ELR (cell line): ENCODE data around the gene GAK.

Experiments used
- DNase-seq: peaks from one replicate; pipeline ENCODE4 v3.0.0-alpha.2; 2015; ENCODE audit warnings: low read depth

Gene GAK

DNA sequence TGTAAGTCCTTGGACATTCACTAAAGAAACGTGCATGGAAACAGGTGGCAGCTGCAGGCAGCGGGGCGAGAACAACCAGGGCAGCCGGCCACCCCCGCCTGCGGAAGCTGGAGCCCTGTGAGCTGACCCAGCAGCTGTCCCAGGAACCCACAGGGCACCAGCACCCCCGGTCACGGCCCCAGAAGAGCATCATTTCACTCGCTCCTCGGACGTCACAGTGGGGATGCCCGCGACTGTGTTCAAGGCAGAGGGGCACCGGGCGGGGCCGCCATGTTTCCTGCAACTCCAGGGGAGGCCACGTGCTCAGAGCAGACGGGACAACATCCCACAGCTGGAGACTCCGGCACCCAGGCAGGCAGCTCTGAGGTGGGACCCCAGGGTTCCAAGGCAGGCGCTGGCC is 61.2 kb downstream of the GAK start:
- DNase-seq = no peak

DNA sequence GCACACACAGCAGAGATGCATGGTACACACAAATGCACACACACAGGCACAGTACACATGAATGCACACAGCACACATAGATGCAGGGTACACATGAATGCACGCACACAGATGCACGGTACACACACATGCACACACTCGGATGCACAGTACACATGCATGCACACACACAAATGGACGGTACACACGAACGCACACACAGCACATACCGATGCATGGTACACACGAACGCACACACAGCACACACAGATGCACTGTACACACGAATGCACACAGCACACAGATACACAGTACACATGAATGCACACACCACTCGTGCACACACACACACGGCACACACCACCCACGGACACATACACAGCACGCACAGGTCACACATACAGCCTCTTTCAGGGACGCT is 62.3 kb downstream of the GAK start:
- DNase-seq = no peak

DNA sequence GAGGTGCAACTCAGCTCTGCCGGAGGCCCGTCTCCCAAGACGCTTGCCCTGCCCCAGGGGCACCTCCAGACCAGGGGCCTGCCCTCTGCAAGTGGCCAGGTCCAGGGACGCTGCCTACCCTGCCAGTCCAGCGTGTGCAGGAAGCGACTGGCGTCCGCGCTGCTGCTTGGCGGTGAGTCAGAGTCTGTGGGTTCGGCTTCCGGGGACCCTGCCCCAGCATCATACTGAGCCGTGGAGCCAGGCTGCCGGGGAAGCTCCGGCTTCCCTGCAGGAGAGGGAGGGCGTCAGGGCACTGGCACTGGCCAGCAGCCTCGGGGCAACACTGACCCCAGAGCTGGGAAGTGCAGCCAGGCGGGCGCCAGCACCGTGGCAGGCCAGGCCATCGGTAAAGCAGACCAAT is 63.7 kb downstream of the GAK start:
- no peak for DNase-seq

DNA sequence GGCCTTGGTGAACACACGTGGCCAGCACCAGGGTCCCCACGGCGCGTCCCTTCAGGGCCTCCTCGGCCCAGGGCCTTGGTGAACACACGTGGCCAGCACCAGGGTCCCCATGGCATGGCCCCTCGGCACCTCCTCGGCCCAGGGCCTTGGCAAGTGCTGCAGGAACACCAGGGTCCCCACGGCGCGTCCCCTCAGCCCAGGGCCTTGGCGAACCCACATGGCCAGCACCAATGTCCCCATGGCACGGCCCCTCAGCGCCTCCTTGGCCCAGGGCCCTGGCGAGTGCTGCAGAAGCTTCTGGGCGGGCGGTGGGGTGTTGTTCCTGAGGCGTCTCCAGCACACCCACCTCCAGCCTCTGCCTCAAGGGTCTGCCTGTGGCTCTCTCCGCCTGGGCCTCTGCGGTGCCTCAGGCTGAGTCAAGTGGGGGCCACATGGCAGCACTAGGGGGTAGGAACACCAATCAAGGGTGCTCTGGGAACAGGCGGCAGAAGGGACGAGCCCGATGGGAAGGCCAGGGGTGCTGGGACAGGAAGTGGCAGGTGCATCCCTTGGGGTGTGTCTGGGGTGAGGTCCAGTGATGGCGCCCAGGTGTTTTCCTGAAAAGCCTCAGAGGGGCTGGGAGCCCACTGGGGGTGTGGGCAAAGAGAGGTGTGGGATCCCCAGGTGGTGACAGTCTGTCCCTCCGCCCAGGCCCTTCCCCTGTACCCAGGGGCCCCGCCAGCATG is 64.4 kb downstream of the GAK start:
- DNase-seq = no peak

DNA sequence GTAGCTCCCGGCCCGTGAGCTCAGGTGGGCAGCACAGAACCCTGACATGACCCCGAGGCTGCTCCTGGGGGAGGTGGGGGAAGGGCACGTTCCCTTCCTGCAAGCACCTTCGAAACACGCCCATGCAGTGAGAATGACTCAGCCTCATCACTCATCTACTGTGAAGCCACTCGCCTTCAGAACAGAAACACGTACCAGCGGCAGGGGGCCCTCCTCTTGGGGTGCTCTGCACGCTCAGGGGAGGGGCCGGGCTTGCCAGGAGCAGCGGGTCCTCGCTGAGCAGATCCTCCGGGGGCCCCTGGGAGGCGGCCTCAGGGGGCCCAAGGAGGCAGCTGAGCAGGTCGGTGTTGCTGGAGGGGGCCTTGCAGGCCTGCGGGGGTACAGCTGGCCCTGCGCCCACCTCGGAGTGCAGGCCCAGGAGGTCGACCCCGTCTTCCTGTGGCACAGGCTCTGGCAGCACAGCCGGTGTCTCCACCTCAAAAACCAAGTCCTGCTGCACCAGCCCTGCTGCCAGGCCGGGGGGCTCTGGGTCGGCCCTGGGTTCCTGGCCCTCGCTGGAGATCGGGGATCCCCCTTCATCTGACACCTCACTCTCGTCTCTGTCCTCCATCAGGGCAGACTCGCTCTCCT is 65.2 kb downstream of the GAK start:
- DNase-seq = peak; percentile 23

DNA sequence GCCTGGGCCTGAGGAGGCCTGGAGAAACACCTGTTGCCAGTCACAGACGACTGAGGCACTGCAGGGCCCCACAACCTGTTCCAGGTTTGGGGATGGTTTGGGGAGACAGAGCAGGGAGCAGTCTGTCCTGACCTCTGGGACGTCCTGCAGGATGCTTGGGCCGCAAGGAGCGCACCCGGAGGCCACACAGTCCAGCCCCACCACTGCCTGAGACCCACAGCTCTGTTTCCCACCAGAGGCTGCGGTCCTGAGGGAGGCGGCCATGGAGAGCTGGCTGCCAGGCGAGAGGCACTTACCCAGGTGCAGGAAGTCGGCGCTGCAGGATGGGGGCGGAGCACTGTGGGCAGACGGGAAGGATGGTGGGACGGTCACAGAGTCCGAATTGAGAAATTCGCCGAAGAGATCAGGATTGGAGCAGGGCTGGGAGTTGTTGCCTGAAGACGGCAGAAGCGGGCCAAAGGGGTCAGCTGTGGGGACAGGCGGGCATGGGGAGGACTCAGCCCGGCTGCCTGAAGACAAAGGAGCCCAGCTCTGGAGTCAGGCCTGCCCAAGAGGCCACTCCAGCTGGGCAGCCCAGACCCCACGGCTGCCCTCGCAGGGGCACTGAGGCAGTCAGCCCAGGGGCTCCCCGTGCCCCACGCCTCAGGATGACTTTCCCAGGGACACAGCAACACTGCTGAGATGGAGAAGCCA is 65.9 kb downstream of the GAK start:
- DNase-seq = no peak

DNA sequence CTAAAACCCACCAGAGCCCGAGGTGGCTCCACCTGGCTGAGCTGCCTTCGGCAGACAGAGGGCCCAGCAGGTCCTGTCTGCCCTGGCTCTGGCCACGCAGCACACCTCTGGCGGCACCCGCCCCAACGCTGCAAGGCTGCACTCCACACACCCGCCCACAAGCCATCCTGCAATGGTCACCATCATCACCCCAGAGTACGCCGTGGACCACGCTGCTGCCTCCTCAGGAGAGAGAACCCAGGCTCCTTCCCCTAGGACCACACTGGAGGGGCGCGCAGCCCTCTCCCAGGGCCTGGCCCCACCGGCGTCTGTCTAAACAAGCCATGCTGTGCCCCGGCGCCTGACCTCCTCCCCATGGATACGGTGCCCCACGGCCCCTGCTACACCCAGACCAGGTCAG is 66.5 kb downstream of the GAK start:
- no peak for DNase-seq

DNA sequence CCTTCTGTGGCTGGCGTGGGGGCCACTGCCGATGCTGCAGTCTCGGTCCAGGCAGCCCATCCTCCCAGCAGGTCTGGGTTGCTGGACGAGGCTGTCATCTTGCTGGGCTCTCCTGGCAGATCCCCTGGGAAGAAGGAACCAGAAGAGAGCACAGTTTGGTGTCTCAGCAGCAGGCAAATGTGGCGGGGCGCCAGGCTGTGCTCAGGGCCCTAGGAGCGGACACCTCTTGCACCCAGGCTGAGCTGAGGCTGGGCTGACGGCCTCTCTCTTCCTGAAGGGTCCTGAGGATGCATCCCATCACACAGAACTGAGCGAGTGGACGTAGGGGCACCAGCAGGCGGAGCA is 67.0 kb downstream of the GAK start:
- DNase-seq = no peak

DNA sequence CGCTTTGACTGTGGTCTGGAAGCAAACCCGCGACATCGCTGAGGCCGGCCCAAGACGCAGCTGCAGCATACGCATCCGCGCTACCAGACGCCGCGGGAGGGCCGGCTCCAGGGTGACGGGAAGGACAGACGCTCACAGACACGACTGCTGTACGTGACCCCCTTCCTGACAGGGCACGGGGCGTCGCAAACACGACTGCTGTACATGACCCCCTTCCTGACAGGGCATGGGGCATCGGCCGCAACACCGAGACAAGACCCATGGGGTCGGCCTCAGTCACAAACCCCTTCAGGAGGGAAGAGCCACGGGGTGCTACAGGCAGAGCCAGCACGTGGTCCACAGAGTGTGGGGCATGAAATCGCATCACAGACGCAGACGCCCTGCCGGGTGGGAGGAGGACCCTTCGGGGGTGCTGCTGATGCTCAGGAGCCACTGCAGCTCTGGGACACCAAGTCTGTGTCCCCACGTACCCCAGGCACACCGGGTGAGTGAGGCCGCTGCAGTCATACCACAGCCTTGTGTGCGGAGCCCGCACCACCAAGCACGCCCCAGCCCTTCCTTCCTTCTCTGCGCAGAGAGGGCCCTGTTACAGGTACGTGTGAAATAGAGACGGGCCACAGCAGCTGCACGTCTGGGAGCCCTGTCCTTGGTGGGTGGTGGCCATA is 67.5 kb downstream of the GAK start:
- no peak for DNase-seq

DNA sequence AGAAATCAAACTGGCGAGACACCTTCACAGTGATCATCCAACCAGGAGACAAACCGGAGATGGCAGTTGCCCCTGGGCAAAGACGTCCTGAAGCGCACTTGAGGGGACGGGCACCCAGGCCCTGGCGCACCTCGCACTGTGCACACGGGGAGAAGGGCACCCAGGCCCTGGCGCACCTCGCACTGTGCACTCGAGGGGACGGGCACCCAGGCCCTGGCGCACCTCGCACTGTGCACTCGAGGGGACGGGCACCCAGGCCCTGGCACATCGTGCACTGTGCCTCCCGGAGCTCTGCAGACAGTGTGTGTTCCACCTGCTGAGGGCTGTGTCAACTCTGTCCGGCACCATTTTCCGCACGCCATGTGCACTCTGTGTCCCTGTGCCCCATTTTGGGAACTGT is 71.6 kb downstream of the GAK start:
- no peak for DNase-seq

DNA sequence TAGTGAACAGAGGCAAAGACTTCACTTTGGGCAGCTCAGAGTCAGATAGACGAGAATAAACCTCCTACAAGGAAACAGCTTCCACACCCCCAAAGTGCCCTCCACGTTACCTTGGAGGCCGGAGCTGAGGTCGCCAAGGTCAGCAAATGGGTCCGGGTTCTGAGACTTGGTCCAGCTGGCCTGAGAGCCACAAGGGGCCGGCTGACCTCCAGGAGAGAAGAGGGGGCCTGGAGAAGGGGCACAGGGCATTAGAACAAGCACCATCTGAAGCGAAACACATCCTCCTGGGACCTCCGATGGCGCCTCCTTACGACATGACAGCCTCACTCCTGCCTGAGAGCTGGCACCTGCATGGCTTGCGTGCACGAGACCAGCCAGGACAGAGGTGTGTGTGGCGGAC is 72.6 kb downstream of the GAK start:
- no peak for DNase-seq

DNA sequence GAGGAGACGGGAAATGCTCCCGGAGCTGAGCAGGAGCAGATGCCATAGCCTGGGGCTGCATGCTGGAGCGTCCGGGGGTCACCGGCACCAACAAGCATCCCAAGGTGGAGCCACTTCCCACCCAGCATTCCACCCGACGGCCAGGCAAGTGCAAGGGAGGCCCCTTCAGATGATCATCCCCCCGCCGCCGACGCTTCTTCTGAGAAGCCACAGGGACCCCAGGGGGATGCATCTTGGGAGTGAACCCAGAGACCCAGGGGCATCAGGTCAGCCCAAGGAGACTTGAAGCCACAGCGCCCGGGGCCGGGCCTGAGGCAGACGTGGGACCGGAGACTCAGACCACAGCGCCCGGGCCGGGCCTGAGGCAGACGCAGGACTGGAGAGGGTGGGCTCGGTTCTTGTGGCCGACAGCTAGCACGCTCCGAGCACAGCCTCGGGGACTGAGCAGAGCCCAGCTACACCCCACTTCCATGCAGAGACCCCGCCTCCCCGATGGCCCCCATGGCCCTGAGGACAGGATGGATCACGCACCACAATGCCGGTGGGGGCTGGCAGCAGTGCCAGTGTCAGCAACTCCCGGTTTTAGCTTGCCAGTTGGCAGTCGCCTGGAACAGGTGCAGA is 73.2 kb downstream of the GAK start:
- no peak for DNase-seq

DNA sequence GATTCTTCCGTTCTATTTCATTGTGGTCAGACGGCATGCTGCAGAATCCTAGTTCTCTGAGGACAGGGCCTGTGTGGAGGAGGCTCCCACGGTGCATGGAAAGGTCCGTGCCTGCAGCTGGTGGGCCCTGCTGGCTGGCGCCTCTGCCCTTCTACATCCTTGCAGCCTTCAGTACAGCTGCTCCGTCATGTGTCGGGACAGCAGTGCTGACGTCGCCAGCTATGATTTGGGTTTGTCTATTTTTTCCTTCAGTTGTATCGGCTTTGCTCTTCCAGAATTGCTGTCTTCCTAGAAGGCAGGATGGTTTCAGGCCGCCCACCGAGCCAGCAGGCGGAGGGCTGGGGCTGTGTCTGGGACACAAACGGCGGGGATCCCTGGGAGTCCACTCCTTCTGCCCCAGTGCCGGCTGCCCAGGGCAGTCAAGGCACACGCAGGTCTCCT is 74.1 kb downstream of the GAK start:
- no peak for DNase-seq

DNA sequence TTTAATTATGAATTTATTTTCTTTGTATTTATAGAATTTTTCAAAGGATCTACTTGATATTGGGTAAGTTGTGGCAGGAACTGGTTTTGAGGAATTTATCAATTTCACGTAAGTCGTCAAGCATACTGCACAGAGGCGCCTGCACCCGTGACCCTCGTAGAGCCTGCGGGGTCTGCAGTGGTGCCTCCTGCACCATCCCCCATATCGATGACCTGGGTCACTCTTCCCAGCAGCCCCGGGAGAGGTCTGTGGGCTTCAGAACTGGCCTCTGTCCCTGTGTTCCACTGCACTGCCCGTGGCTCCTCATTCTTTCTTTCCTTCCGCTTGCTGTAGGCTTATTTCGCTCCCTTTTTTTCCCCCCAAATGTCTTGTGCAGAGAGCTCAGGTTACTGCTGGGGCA is 74.7 kb downstream of the GAK start:
- DNase-seq = no peak

DNA sequence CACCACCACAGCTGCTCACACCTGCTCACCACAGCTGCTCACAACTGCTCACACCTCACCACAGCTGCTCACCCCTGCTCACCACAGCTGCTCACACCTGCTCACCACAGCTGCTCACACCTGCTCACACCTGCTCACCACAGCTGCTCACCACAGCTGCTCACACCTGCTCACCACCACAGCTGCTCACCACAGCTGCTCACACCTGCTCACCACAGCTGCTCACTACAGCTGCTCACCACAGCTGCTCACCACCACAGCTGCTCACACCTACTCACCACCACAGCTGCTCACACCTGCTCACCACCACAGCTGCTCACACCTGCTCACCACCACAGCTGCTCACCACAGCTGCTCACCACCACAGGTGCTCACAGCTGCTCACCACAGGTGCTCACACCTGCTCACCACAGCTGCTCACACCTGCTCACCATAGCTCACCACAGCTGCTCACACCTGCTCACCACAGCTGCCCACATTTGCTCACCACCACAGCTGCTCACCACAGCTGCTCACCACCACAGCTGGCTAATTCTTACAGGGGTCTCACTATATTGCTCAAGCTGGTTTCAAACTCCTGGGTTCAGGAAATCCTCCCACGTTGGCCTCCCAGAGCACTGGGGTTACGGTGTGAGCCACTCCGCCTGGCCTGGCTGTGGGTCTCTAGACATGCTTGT is 75.8 kb downstream of the GAK start:
- DNase-seq = no peak

DNA sequence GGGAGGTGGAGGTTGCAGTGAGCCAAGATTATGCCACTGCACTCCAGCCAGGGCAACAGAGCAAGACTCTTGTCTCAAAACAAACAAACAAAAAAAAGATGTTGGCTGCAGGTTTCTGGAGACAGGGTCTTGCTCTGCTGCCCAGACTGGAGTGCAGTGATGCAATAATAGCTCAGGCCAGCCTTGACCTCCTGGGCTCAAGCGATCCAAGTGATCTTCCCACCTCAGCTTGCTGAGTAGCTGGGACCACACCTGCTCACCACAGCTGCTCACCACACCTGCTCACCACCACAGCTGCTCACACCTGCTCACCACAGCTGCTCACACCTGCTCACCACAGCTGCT is 76.3 kb downstream of the GAK start:
- DNase-seq = no peak

DNA sequence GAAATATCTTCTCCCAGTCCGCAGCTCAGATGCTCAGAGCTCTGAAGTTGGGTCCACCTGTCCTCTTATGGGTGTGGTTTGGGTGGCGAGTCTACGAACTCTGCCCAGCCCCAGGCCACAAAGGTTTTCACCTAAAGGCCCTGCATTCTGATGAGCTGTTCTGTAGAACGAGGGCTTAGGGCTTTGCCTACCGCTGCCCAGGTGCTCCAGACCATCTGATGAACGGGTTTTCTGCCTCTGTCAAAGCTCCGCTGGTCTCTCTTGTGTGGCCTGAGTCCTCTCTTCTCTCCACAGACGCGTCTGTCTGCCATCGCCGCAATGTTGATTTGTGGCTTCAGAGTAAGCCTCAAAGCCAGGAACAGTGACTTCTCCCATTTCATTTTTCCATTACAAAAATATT is 77.8 kb downstream of the GAK start:
- DNase-seq = no peak

DNA sequence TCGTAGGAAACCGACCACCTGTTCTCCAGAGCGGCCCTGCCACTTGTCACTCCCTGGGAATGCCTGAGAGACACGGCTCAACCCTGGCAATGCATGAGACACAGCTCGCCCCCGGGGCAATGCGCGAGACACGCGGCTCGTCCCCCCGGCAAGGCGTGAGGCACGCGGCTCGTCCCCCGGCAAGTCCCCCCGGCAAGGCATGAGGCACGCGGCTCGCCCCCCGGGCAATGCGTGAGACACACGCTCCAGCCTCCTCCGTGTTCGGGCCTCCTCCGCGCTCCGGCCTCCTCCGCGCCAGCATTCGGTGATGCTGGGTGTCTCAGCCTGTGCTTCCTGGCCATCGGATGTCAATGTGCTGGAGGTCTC is 78.7 kb downstream of the GAK start:
- no peak for DNase-seq

DNA sequence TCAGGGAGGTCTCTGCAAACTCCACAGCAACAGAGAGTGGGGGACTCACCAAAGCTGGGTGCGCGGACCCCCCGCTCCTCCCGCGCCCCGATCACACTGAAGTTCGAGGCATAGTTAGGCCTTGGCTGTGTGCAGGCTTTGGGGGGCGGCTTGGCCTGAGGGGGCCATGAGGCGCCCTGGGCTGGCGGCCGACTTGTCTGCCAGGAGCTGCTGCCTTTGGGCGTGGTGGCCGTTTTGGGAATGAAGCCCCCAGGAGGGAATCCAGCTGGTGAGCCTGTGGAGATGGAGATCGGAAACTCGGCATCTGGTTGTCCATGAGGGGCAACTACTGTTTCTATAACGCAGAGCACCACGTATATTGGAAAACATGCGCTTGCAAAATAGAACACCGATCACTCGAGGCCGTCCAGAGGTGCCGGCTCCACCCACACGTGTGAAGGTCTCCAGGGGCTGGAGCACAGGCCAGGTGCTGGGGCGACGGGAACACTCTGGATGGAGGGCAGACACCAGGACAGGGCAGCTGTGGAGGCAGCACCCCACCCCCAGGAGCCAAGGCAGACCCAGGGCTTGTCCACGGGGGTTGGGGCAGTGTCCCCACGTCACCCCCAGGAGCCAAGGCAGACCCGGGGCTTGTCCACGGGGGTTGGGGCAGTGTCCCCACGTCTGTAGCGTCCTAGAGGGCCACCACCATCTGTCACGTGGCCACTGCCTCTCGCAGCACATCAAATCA is 80.2 kb downstream of the GAK start:
- no peak for DNase-seq

DNA sequence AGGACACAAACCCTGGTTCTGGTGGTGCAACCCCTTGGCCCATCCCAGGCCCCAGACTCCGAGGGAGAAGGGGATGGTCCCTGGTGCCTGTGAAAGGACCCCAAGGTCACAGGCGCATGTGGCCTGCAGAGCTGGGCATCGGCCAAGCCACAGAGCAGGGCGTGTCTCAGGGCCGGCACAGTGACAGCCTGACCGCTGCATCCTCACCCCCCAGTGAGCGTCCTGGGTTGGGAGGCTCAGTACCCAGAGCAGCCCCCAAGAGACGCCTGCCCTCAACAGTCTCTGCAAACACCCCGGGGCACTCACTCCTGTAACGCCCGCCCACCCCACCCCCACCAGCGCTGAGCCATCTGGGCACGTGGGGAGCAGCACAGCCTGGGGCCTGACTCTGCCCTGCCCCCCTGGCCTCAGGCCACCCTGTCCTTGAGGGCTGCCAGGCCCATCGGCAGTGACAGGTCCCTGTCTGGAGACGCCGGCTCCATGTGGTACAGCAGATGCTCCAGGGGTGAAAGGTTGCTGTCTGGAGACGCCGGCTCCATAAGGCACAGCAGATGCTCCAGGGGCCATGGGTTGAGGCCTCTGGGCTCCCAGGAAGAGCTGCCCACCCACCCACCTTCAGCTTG is 81.7 kb downstream of the GAK start:
- DNase-seq = no peak
